Uterus (tissue), 2 donors: ENCODE results near the gene CALU.

Source experiments
- POLR2A ChIP-seq, 2 donors: fragments of 450-650 bp; IDR thresholded peaks; one replicate each; pipeline ENCODE4 v1.6.1; 2016; ENCODE audit warnings: antibody characterized with exemption in 2 of 2, mild to moderate bottlenecking in 1 of 2, moderate library complexity in 1 of 2
- TF ChIP-seq, protein P1 (sequence below), 4 experiments: fragments of 200-600 bp in 2 of 4; fragments of 450-650 bp in 2 of 4; sonication (generic) in 2 of 4; IDR thresholded peaks; one replicate each; pipeline ENCODE4 v1.5.1; 2016 to 2019; ENCODE audit warnings: antibody characterized with exemption in 4 of 4, mild to moderate bottlenecking in 2 of 4, moderate library complexity in 1 of 4

- TF ChIP-seq, protein P1, sequence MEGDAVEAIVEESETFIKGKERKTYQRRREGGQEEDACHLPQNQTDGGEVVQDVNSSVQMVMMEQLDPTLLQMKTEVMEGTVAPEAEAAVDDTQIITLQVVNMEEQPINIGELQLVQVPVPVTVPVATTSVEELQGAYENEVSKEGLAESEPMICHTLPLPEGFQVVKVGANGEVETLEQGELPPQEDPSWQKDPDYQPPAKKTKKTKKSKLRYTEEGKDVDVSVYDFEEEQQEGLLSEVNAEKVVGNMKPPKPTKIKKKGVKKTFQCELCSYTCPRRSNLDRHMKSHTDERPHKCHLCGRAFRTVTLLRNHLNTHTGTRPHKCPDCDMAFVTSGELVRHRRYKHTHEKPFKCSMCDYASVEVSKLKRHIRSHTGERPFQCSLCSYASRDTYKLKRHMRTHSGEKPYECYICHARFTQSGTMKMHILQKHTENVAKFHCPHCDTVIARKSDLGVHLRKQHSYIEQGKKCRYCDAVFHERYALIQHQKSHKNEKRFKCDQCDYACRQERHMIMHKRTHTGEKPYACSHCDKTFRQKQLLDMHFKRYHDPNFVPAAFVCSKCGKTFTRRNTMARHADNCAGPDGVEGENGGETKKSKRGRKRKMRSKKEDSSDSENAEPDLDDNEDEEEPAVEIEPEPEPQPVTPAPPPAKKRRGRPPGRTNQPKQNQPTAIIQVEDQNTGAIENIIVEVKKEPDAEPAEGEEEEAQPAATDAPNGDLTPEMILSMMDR (IDR thresholded peaks at IDR 0.05), result no peak
- TF ChIP-seq POLR2A (IDR thresholded peaks at IDR 0.05), result no peak
These were observed 4.3 kb upstream of the CALU start for GRCh38 chr7:128734890-128735289.
